IPS-NIHi11 (cell line): Measurements from ENCODE around the gene RAVER1.
A peak's percentile ranks its signal among the peaks of the same experiment; 100 is the strongest.
"Not testable (repeated sequence)": the region's sequence is repeated elsewhere in the genome, so short reads cannot be mapped to it uniquely, and the experiment has no call there.

Source experiments
- DNase-seq: peaks from one replicate; pipeline ENCODE4 v3.0.0; 2012; ENCODE audit warnings: mixed read lengths, low spot score

RAVER1 gene

GRCh38 chr19:10332965-10333757 lies at the start of gene RAVER1:
Gene RAVER1, minus strand, starts transcription at chr19:10333529. Its CDS starts 22 bp downstream, at chr19:10333507.
- peak; percentile 99 for DNase-seq

GRCh38 chr19:10383223-10383499 lies 49.8 kb upstream of the RAVER1 start:
- DNase-seq, result not testable (repeated sequence)

- peak; percentile 100 for DNase-seq
These were observed 47.2 kb upstream of the RAVER1 start, which contains the start of gene TYK2 for GRCh38 chr19:10380313-10381102. Gene TYK2, minus strand, starts transcription at chr19:10380572. Its CDS starts 2,166 bp downstream, at chr19:10378406.

- no peak for DNase-seq
These were observed 46.6 kb upstream of the RAVER1 start for GRCh38 chr19:10379880-10380312.

GRCh38 chr19:10378124-10378523 lies 44.8 kb upstream of the RAVER1 start:
- DNase-seq, result no peak

- DNase-seq, result not testable (repeated sequence)
These were observed 43.9 kb upstream of the RAVER1 start for GRCh38 chr19:10377140-10377640.

GRCh38 chr19:10374931-10375330 lies 41.6 kb upstream of the RAVER1 start:
- DNase-seq, result no peak

- DNase-seq, result no peak
These were observed 39.4 kb upstream of the RAVER1 start for GRCh38 chr19:10372690-10373089.

- DNase-seq, result peak; percentile 25
These were observed 34.9 kb upstream of the RAVER1 start for GRCh38 chr19:10368101-10368803.

GRCh38 chr19:10366950-10367512 lies 33.7 kb upstream of the RAVER1 start:
- DNase-seq, result not testable (repeated sequence)

GRCh38 chr19:10365518-10365917 lies 32.2 kb upstream of the RAVER1 start:
- DNase-seq, result no peak

GRCh38 chr19:10364644-10365043 lies 31.3 kb upstream of the RAVER1 start:
- no peak for DNase-seq

GRCh38 chr19:10363789-10364281 lies 30.5 kb upstream of the RAVER1 start:
- no peak for DNase-seq

GRCh38 chr19:10362259-10362658 lies 28.9 kb upstream of the RAVER1 start:
- DNase-seq, result no peak

- DNase-seq, result no peak
These were observed 28.3 kb upstream of the RAVER1 start for GRCh38 chr19:10361569-10362011.

GRCh38 chr19:10356431-10356830 lies 23.1 kb upstream of the RAVER1 start:
- no peak for DNase-seq

- peak; percentile 93 for DNase-seq
These were observed 20.6 kb upstream of the RAVER1 start for GRCh38 chr19:10353793-10354391.

GRCh38 chr19:10352764-10353671 lies 19.7 kb upstream of the RAVER1 start:
- DNase-seq, result peak; percentile 66

GRCh38 chr19:10346509-10346908 lies 13.2 kb upstream of the RAVER1 start:
- no peak for DNase-seq

GRCh38 chr19:10344780-10345179 lies 11.5 kb upstream of the RAVER1 start:
- DNase-seq, result no peak
